Muscle of arm (tissue), 12 donors: ENCODE measurements around the gene MPEG1. TPM values are rescaled to one million over a fixed set of nuclear protein-coding genes. Genes with fewer than 3 reads are reported as not detected.
A peak's percentile ranks its signal among the peaks of the same experiment; 100 is the strongest.

Source experiments
- DNase-seq: peaks from one replicate; pipeline ENCODE4 v3.0.0-alpha.2; 2013
- polyA plus RNA-seq, 12 donors: library from polyadenylated mRNA; unstranded; fragments of 120-200 nt; gene quantifications; one replicate each; pipeline ENCODE4 v1.2.1, GENCODE V29; 2013; ENCODE audit not compliant: insufficient read length in 12 of 12

MPEG1 gene
- polyA plus RNA-seq, 12 donors: 7.5 to 28.3 (median 10.6) TPM; not detected in 1

- DNase-seq: no peak
These were observed 9.8 kb upstream of the MPEG1 start for GRCh38 chr11:59222464-59223060.

GRCh38 chr11:59221441-59221840, 8.7 kb upstream of the MPEG1 start:
- DNase-seq: no peak

- DNase-seq: no peak
These were observed 7.1 kb upstream of the MPEG1 start for GRCh38 chr11:59219836-59220235.

GRCh38 chr11:59218893-59219292, 6.2 kb upstream of the MPEG1 start:
- DNase-seq: no peak

GRCh38 chr11:59218319-59218718, 5.6 kb upstream of the MPEG1 start:
- DNase-seq: no peak

- peak; percentile 50 for DNase-seq
These were observed 4.2 kb upstream of the MPEG1 start for GRCh38 chr11:59216641-59217564.

- no peak for DNase-seq
These were observed 1.6 kb upstream of the MPEG1 start for GRCh38 chr11:59214141-59214893.

GRCh38 chr11:59212222-59212621, 505 bp downstream of the MPEG1 start:
- DNase-seq: no peak

- DNase-seq: no peak
These were observed 3.8 kb downstream of the MPEG1 start for GRCh38 chr11:59208956-59209355.

GRCh38 chr11:59207988-59208451, 4.7 kb downstream of the MPEG1 start:
- DNase-seq: no peak

- no peak for DNase-seq
These were observed 6.1 kb downstream of the MPEG1 start for GRCh38 chr11:59206635-59207034.

- no peak for DNase-seq
These were observed 7.1 kb downstream of the MPEG1 start for GRCh38 chr11:59205648-59206047.

GRCh38 chr11:59204746-59205145, 8.0 kb downstream of the MPEG1 start:
- no peak for DNase-seq

- DNase-seq: no peak
These were observed 11.4 kb downstream of the MPEG1 start for GRCh38 chr11:59201353-59201752.

GRCh38 chr11:59200423-59200746, 12.3 kb downstream of the MPEG1 start:
- DNase-seq: no peak

GRCh38 chr11:59199546-59200422, 12.9 kb downstream of the MPEG1 start:
- no peak for DNase-seq

- no peak for DNase-seq
These were observed 14.0 kb downstream of the MPEG1 start for GRCh38 chr11:59198726-59199125.

GRCh38 chr11:59197991-59198390, 14.7 kb downstream of the MPEG1 start:
- DNase-seq: peak; percentile 61

- DNase-seq: no peak
These were observed 15.9 kb downstream of the MPEG1 start for GRCh38 chr11:59196777-59197176.

- no peak for DNase-seq
These were observed 17.1 kb downstream of the MPEG1 start for GRCh38 chr11:59195586-59195985.

- DNase-seq: no peak
These were observed 19.1 kb downstream of the MPEG1 start for GRCh38 chr11:59193587-59194130.
